HG03064 (cell line): ENCODE measurements around the gene TMEM163.
"Not testable (repeated sequence)": the region's sequence is repeated elsewhere in the genome, so short reads cannot be mapped to it uniquely, and the experiment has no call there.

Source experiments
- ATAC-seq: cut with Tn5 transposase; IDR thresholded peaks from one replicate; pipeline ENCODE4 v1.9.1; 2021; ENCODE audit warnings: low read depth; ENCODE audit not compliant: unreplicated experiment

The TMEM163 gene

DNA sequence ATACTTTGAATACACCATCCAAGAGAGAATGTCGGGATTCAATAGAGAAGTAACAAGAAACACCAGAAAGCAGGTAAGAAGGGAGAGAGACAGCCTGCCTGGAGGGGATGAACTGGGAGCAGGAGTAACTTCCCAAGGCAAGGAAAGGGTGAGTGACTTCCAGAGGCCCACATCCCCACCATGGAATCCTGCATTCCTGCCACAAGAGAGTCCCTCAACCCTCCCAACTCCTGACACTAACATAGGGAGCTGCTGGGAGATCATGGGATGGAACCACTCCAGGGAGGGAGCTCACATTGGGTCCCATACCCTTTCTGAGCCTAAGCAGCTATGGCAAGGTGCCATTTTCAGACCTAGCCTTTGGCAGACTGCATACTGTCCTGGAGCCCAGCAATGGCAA lies 5.5 kb upstream of the TMEM163 start:
- no peak for ATAC-seq

DNA sequence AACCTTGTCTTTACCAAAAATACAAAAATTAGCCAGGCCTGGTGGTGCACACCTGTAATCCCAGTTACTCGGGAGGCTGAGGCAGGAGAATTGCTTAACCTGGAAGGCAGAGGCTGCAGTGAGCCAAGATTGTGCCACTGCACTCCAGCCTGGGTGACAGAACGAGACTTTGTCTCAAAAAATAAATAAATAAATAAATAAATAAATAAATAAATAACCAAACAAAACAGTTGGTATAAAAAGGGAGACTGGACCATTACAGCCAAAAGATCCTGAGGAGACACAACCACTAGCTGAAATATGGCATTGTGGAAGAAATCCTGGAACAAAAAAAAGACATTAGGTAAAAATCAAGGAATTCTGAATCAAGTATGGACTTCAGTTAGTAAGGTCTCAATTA lies 4.9 kb upstream of the TMEM163 start:
- not testable (repeated sequence) for ATAC-seq

DNA sequence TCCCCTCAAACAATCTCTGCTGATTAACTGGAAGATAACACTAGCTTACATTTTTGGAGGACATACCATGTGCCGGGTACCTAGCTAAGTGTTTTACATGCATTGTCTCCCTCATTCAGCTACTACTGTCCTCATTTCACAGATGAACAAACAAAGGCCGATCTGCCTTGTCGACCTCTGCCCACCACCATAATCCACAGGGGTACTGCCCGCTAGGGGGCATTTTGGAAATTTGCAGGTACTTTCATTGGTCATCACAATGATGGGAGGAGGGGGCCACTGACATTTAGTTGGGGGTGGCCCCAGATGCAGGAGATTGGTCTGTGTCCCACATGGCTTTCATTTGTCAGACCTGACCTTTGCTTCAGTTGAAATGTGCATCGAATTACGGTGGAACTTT lies 3.9 kb upstream of the TMEM163 start:
- ATAC-seq: no peak

DNA sequence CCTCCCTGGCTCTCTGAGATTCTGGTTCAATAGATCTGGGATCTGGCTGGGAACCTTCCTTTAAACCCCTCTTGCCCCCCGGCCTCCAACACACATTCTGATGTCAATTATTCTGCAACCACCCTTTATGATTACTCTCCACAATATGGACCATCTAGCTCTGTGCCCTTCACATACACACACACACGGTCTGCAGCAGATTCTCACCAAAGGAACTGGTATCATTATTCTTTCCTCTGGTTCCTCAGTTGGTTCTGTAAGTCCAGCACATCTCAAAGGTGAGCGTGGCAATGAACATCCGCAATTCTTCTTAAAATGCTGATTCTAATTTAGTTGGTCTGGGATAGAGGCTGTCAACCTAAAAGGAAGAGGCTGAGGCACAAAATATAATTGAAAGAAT lies 2.8 kb upstream of the TMEM163 start:
- no peak for ATAC-seq

DNA sequence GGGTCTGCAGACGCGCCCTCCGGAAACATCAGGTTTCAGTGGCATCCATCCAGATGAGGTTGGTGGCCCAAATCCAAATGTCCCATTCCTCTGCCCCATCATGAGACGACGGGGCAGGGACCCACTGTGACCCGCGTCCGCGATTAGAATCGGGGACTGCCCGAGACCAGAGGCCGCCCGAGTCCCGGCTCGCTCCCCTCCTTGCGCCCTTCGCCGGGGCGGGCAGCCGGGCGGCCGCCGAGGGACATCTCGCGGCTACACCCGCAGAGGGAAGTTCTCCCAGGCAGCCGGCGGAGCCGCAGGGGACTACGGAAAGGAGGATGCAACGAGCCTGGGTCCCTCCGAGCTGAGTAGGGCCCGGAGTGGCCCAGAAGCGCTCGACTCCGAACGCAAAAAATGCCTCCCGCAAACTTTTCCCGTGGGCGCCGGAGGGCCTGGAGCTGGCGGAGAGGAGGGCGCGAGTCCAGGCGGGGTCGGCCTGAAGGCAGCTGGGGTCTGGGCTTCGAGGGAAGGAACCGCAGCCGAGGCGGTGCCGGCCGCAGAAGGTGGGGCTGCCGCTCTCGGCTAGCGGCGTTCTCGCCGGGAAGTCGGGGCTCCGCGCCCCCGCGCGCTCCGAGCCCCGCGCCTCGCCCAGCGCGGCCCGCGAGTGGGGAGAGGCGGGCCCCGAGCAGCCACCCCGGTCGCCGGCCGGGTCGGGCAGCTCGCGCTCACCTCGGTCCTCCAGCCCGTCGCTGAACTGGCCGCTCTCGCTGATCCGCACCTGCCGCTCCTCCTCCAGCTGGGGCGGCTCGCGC lies 580 bp downstream of the TMEM163 start:
- no peak for ATAC-seq

DNA sequence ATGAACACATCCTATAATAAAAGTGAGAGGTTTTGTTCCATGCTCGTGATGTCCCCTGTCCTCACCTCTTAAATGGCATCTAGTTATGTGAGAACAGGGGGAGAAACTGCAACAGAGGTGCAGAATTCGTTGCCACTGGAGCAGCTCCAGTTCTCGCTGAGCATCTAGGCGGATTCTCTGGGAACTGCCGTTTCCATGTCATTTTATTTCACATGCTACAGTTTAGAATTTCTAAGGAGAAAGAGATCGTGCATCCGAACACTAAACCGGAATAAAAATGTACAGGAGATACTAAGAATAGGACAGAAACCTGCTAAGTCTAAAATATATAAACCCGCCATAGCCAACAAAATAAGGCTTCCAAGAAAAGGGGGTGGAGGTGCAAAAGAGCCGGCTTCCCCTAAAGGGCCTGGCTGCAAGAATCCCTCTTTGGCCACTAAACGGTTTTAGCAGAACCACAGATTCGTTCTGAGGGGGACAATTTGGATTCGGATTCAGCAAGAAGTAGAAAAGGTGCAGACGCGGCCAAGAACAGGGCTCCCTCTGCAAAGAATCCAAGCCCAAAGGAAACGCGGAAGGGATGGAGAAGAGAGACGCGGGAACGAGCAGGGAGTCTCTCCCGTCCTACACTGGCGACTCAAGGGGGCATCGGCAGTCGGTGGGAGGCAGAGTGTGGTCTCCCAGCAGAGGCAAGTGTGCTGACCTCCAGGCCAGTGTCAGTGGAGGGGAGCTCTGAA lies 1.3 kb downstream of the TMEM163 start:
- no peak for ATAC-seq

DNA sequence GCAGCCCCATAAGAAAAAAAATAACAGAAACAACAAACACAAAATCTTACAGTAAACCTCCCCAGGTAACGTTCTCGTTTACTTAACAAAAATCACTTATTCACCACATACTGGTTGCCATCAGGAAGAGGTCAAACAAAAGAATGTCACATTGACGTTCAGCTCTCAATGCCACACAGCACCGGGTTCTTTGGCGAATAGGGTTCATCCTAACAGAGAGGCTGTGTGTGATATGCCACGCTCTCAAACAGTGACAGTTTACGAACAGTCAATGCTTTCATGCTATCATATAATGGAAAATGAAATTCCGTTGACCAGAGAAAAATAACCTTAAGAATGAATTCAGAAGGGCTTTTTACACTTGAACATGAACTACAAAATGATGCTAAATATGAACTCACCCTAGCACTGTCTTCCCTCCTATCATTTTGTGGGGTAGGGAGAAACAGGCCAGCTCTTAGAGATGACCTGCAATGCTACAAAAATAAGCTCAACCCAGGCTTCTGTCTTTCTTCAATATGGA lies 2.0 kb downstream of the TMEM163 start:
- ATAC-seq: no peak

DNA sequence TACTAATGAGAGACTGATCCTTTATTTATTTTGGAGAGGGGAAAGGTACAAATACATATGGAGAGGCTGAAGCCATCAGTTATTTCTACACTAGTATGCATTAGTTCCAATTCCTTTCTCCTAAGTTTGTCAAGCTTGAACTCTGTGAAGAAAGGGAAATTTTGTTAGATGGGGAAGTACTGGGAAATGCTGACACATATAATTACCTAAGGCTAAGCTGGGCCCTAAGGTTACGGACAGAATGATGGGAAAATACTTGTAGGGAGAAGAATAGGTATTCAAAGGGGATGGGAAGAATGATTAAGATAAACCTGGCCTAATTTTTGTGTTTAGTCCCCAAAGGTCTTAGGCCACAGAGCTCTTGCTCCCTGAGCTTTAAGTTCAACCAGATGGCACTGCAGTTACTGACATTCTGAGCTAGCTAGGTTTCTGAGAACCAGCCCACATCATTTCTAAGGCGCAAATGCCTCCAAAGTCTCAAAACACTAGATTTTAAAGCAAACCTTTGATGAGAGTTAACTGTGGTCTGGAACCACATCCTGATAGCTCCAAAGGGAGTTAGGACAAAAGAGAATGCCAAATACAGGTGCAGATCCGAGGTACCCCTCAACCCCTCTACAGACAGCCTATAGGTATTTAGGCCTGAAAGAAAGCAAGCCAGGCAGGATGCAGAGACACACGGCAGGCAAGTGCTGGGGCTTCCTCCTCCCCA lies 2.7 kb downstream of the TMEM163 start:
- ATAC-seq: no peak

DNA sequence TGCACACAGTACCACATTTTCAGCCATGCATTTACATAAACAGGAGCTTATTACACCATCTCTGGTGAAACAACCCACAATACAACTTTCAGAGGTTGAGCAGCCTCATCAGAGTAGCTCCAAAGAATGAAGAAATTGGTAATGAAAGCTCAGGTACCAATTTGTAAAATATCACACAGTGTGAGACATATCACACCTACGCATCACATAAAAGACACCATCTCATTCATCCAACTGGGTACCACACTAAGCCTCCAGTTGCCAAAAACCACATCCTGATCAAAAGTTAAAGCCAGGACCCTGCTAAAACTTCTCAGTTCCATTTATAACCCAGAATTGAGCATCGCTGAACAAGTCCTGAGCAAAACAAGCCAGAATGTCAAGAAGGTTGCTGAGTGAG lies 4.6 kb downstream of the TMEM163 start:
- no peak for ATAC-seq

DNA sequence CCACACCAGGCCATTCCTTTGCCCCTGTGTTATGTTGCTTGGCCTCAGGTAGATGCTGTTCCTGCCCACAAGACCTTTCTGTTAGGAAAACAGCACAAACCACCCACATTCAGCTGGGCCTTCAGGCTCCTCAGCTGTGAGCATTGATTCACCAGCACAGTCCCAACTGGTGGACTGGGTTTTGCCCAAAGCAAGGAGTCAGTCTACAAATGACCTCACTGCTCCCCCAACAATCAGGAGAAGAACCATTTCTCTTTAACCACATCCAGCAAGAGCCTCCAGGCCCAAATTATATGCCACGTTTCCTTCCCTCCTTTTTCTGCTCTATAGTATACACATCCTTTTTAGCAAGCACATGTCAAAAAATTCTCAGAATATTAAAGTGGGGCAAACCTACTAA lies 5.2 kb downstream of the TMEM163 start:
- no peak for ATAC-seq

DNA sequence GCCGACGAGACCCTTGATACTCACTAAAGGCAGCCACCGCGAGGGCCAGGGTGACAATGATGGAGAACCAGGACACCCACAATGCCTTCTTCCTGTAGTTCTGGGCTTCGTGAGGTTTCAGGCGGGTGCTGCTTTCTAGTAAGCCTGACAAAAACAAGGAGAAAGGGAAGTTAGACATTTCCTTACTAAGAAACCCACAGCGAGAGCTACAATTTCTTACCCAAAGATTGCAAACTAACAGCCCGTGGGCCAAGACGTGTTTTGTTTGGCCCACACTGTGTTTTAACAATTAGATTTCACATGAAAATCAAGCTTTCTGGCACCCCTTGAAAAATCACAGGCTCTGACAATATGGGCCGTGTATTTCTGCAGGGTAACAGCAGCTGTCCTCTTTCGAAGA lies 5.6 kb downstream of the TMEM163 start:
- ATAC-seq: no peak

DNA sequence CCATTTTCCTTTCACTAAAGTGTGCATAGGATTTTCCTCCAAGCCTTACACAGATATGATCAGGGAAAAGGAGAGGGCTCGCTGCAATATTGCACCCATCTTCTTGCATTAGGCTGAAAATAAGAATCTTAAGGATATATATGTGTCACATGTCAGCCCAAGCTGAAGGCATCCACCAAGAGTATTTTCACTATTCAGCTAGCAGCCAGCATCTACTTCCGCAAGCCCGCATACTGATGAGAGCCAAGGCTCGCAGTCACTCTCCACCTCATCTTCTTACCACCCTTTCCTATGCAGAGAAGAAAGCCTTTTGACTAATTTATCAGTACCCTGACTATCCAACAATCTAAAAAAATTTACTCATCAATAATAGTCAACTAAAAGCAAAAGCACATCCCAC lies 6.1 kb downstream of the TMEM163 start:
- no peak for ATAC-seq

DNA sequence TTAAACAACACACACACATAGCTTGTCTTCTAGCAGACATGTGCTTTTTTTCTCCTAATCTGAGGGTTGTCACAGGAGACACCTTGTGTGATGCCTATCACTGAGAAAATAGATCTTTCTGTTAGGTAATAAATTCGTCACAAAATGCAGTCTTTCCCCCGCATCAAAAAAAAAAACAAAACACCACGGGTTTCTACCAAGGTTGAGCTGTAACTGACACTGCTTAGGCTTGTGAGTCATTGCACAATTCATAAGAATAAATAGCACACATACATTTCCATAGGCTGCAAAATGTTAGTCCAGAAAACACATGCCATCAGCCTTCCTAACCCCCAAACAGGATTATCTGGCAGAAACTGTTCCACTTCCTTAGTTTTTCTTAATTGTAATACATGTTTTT lies 6.5 kb downstream of the TMEM163 start:
- ATAC-seq: no peak

DNA sequence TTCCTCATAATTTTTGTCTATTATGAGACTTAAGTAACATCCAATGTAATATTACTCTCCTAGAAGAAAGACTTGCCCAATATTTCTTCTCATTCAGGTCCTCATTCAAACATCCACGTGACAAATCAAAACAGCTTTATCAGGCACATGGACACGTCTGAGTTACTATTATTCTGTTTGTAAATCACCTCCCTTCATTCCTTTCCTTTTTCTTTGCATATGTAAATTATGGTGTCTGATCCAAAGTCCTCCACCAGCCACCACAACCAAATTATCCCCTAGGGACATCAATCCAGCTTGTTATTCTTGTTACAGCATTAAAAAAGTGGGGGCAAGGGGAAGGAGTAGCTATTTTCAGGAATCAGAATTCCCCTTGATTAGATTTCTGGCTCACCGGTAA lies 7.1 kb downstream of the TMEM163 start:
- ATAC-seq: no peak

DNA sequence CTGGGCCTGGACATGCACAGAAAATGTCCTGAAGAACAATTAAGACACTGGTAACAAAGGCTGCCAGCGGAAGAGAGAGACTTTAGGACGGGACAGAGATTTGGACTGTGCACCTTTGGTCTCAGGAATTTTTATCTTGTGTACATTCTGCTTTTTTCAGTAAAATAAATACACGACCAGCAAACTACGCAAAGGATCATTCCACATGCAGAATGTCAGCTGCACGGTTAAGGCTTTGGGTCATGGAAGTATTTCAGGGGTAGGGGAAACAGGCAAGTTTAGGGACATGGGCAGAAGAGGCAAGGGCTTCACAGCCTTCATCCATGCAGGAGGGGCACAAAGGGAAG lies 11.5 kb downstream of the TMEM163 start:
- ATAC-seq: no peak

DNA sequence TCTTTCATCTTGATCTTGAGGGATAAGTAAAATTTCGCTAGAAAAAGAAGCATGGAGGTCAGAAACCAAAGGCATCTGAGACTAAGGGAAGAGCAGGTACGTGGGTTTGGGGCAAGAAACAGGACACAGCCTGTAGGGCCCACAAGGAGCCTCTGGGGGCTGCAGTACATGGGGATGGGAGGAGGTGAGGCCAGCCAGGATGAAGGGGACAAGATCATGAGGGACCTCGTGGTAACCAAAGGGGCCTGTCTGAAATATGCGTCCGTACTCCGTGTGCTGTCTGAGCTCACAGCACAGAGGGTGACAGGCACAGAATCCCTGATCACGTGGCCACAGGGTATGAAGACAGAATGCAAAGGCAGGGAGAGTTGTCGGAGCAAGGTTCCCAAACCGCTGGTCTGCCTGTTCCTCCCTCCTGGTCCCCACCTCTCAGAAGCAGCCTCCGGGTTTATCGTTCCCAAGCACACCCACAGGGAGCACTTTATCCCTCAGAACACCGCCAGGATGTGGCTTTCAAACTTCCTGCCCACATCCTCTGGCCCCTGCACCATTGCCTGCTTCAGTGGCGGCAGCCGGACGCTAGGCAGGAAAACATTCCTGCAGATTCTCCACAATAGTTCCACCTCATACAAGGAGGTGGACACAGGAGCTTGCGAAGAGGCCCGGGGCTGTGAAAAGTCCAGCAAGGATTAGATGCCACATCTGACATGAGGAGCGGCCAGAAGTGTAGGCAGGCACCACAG lies 12.0 kb downstream of the TMEM163 start:
- ATAC-seq: no peak

DNA sequence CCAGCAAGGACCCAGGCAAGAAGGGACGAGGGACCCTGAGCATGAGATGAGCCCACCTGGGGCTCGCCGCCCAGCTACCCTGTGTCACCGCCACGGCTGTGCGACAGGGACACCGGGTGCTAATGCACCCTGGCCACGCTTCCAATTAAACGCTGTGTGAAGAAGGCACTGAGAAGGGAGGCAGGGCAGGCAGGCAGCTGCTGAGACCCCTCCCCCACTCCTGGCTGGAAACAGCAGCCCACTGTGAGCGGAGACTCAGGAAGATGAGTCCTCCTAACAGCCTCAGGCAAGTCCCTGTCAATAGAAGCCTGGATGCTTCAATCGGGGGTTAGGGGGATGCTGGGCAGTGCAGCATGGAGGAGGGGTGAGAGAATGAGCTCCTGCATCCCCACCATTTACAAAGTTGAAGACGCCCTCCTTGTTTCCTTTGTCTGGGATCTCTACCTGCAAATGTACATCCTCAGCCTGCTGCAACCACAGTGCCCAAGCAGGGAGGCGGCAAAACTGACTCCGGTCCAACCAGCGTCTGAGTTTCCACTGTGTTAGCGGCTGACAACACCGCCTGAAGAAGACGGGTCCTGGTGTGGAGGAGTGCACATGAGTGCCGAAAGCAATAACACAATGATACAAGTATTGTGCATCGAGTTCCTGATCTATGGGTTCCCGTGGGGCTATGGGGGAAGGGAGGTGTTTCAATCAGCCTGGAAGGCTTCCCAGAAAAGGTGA lies 12.8 kb downstream of the TMEM163 start:
- no peak for ATAC-seq

DNA sequence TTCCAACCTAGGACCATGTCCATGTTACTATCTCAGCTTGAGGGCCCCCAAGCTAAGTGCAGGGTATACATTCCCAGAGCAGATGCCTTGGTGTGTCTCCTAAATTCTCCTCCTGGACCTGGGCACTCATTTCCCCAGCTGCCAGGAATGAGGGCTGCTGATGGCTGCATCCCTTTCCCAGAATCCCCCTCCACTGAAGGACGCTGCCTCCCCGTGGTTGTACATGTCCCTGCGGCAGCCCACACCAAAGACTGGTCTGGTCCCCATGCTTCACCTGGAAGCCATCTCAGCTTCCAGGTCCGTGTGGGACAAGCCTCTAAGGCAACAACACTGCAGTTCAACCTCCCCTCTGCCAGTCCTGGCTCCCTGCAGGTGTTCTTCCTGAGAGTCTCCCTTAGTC lies 14.6 kb downstream of the TMEM163 start:
- no peak for ATAC-seq

DNA sequence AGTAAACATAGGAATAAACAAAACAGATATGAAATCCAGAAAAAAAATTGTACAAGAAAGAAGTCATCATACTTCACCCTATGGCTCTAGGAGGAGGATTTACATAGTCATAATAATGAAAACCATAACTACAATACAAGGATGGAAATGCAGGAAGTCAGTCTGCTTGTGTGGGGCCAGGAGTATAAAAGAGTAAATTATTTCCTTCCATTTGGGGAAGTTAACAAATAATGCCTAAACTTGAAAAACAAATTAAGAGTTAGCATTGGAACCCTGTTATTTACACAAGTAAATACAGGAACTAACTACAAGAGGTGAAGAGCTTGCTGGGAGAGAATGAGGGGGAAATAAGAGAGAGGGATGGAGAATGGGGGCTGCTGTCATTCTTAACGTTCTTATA lies 15.4 kb downstream of the TMEM163 start:
- ATAC-seq: no peak

DNA sequence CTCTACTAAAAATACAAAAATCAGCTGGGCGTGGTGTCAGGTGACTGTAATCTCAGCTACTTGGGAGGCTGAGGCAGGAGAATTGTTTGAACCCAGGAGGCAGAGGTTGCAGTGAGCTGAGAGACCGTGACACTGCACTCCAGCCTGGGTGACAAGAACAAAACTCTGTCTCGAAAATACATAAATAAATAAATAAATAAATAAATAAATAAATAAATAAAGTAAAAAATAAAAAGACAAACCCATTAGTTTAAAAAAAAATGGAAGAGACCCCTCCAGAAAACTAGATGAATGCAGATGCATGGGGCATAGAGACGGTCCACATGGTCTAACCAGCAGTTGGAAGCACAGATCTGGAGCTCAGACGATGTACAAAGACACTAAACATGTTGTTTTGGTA lies 18.1 kb downstream of the TMEM163 start:
- no peak for ATAC-seq
